Breast epithelium (tissue), 3 donors: Measurements from ENCODE around the gene KSR2.

Experiments
- CTCF ChIP-seq, 3 donors: fragments of 450-650 bp; IDR thresholded peaks; one replicate each; pipeline ENCODE4 v1.5.1; 2016 to 2017; ENCODE audit warnings: antibody characterized with exemption in 3 of 3, mild to moderate bottlenecking in 3 of 3, moderate library complexity in 3 of 3
- POLR2A ChIP-seq: fragments of 450-650 bp; IDR thresholded peaks from one replicate; pipeline ENCODE4 v1.6.1; 2016; ENCODE audit warnings: antibody characterized with exemption, mild to moderate bottlenecking, moderate library complexity

GRCh38 chr12:117703584-117703983, 265.2 kb downstream of the KSR2 start:
- TF ChIP-seq POLR2A: no peak
- TF ChIP-seq CTCF (IDR thresholded peaks at IDR 0.05): no peak
